SK-N-SH treated with all-trans-retinoic acid at 6 μM for 48 hours (cell line): ENCODE measurements around the gene FAF1.

Experiments used
- ATAC-seq: fragments of 200-7000 bp; cut with Tn5 transposase; 3 replicates; pipeline ENCODE4 v1.9.1; 2020; ENCODE audit warnings: mild to moderate bottlenecking, moderate library complexity
- ARNTL ChIP-seq: fragments of 450-650 bp; formaldehyde crosslinking; IDR thresholded peaks from 2 replicates; pipeline ENCODE4 v1.5.0; 2020; ENCODE audit warnings: low read depth, mild to moderate bottlenecking, moderate library complexity, borderline replicate concordance
- BACH2 ChIP-seq: fragments of 250-450 bp; sonication (Bioruptor Pico); IDR thresholded peaks from 2 replicates; pipeline ENCODE4 v1.9.0; 2021; ENCODE audit warnings: mild to moderate bottlenecking, borderline replicate concordance
- CREB5 ChIP-seq: fragments of 250-450 bp; sonication (Bioruptor Pico); IDR thresholded peaks from 2 replicates; pipeline ENCODE4 v1.5.1; 2020; ENCODE audit warnings: low read depth, mild to moderate bottlenecking, moderate library complexity
- CSDC2 ChIP-seq: fragments of 250-450 bp; sonication (Bioruptor Pico); IDR thresholded peaks from 2 replicates; pipeline ENCODE4 v1.5.0; 2020; ENCODE audit warnings: mild to moderate bottlenecking, moderate library complexity
- ESRRG ChIP-seq: fragments of 250-450 bp; sonication (Bioruptor Pico); IDR thresholded peaks from 2 replicates; pipeline ENCODE4 v1.6.1; 2021; ENCODE audit warnings: mild to moderate bottlenecking
- GLIS3 ChIP-seq: fragments of 250-450 bp; sonication (Bioruptor Pico); IDR thresholded peaks from 2 replicates; pipeline ENCODE4 v1.5.0; 2020; ENCODE audit warnings: mild to moderate bottlenecking, moderate library complexity
- ISL1 ChIP-seq: fragments of 250-450 bp; sonication (Bioruptor Pico); IDR thresholded peaks from 2 replicates; pipeline ENCODE4 v2.1.2; 2022; ENCODE audit warnings: mild to moderate bottlenecking, moderate library complexity
- OSR1 ChIP-seq: fragments of 250-450 bp; sonication (Bioruptor Pico); IDR thresholded peaks from 2 replicates; pipeline ENCODE4 v1.8.0; 2022; ENCODE audit warnings: moderate library complexity, mild to moderate bottlenecking, inconsistent platforms
- PPARA ChIP-seq: fragments of 250-450 bp; sonication (Bioruptor Pico); IDR thresholded peaks from 2 replicates; pipeline ENCODE4 v1.5.0; 2020; ENCODE audit warnings: mild to moderate bottlenecking, borderline replicate concordance
- RARB ChIP-seq: fragments of 250-450 bp; sonication (Bioruptor Pico); IDR thresholded peaks from 2 replicates; pipeline ENCODE4 v1.8.0; 2021; ENCODE audit warnings: mild to moderate bottlenecking, moderate library complexity
- SNAI2 ChIP-seq: fragments of 250-450 bp; sonication (Bioruptor Pico); IDR thresholded peaks from 2 replicates; pipeline ENCODE4 v1.5.0; 2020; ENCODE audit warnings: mild to moderate bottlenecking, moderate library complexity
- TCF4 ChIP-seq: fragments of 250-450 bp; sonication (Bioruptor Pico); IDR thresholded peaks from 2 replicates; pipeline ENCODE4 v1.8.0; 2021; ENCODE audit warnings: mild to moderate bottlenecking, moderate library complexity, borderline replicate concordance
- TOX ChIP-seq: fragments of 250-450 bp; sonication (Bioruptor Pico); IDR thresholded peaks from 2 replicates; pipeline ENCODE4 v1.8.0; 2021; ENCODE audit warnings: mild to moderate bottlenecking, moderate library complexity, borderline replicate concordance
- ZC3H10 ChIP-seq: fragments of 250-450 bp; sonication (Bioruptor Pico); IDR thresholded peaks from 2 replicates; pipeline ENCODE4 v1.5.1; 2021; ENCODE audit warnings: mild to moderate bottlenecking, moderate library complexity
- ZFP30 ChIP-seq: fragments of 450-650 bp; formaldehyde crosslinking; IDR thresholded peaks from 2 replicates; pipeline ENCODE4 v1.5.0; 2022; ENCODE audit warnings: mild to moderate bottlenecking, moderate library complexity
- ZNF565 ChIP-seq: fragments of 450-650 bp; formaldehyde crosslinking; conservative IDR thresholded peaks from 2 replicates; pipeline ENCODE4 v1.5.0; 2020; ENCODE audit warnings: low read depth, mild to moderate bottlenecking, moderate library complexity
- ZNF70 ChIP-seq: fragments of 450-650 bp; formaldehyde crosslinking; IDR thresholded peaks from 2 replicates; pipeline ENCODE4 v1.5.0; 2020; ENCODE audit warnings: mild to moderate bottlenecking, moderate library complexity
- ZNF8 ChIP-seq: fragments of 450-650 bp; formaldehyde crosslinking; IDR thresholded peaks from 2 replicates; pipeline ENCODE4 v1.5.0; 2020; ENCODE audit warnings: mild to moderate bottlenecking, moderate library complexity
- TF ChIP-seq, protein P1 (sequence below): fragments of 250-450 bp; sonication (Bioruptor Pico); IDR thresholded peaks from 2 replicates; pipeline ENCODE4 v1.8.0; 2021; ENCODE audit warnings: low read depth, mild to moderate bottlenecking, moderate library complexity, borderline replicate concordance
- TF ChIP-seq, protein P2 (sequence below): fragments of 250-450 bp; sonication (Bioruptor Pico); IDR thresholded peaks from 2 replicates; pipeline ENCODE4 v1.5.0; 2020; ENCODE audit warnings: mild to moderate bottlenecking, moderate library complexity

The FAF1 gene

GRCh38 chr1:50658459-50659076 is 301.5 kb downstream of the FAF1 start:
- ATAC-seq = peak; percentile 80
- TF ChIP-seq ISL1 = 0 out of 2 replicates have a peak, but pooled peaks have one; percentile 11
- TF ChIP-seq RARB (CRISPR knock-in tag) = no peak

DNA sequence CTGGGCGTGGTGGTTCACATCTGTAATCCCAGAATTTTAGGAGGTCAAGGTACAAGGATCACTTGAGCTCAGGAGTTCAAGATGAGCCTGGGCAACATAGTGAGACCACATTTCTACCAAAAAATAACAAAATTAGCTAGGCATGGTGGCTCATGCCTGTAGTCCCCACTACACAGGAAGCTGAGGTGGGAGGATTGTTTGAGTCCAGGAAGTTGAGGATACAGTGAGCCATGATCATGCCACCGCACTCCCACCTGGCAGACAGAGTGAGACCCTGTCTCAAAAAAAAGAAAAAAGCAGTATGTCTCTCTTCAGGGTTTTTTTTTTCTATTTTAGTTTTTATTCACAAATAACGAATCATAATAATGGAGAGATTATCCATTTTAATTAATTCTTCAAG is 303.1 kb downstream of the FAF1 start:
- TF ChIP-seq ARNTL (CRISPR knock-in tag) (no peak), CREB5 (no peak), ZFP30 (no peak), TCF4 (CRISPR knock-in tag) (no peak), ZNF70 (CRISPR knock-in tag) (no peak), PPARA (CRISPR knock-in tag) (no peak), CSDC2 (CRISPR knock-in tag) (no peak), ESRRG (CRISPR knock-in tag) (no peak), ZNF8 (CRISPR knock-in tag) (no peak)
- TF ChIP-seq, protein P1, sequence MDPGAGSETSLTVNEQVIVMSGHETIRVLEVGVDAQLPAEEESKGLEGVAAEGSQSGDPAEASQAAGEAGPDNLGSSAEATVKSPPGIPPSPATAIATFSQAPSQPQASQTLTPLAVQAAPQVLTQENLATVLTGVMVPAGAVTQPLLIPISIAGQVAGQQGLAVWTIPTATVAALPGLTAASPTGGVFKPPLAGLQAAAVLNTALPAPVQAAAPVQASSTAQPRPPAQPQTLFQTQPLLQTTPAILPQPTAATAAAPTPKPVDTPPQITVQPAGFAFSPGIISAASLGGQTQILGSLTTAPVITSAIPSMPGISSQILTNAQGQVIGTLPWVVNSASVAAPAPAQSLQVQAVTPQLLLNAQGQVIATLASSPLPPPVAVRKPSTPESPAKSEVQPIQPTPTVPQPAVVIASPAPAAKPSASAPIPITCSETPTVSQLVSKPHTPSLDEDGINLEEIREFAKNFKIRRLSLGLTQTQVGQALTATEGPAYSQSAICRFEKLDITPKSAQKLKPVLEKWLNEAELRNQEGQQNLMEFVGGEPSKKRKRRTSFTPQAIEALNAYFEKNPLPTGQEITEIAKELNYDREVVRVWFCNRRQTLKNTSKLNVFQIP = no peak
- no peak for ATAC-seq

- TF ChIP-seq, protein P1 = no peak
- TF ChIP-seq PPARA (CRISPR knock-in tag) (no peak), ZC3H10 (no peak), OSR1 (CRISPR knock-in tag) (no peak), ZNF8 (CRISPR knock-in tag) (no peak), ARNTL (CRISPR knock-in tag) (no peak), ESRRG (CRISPR knock-in tag) (no peak), TCF4 (CRISPR knock-in tag) (no peak), CREB5 (no peak), GLIS3 (CRISPR knock-in tag) (no peak), ZNF565 (CRISPR knock-in tag) (no peak), CSDC2 (CRISPR knock-in tag) (no peak), ZNF70 (CRISPR knock-in tag) (no peak), ISL1 (no peak), SNAI2 (CRISPR knock-in tag) (no peak), TOX (CRISPR knock-in tag) (no peak), BACH2 (CRISPR knock-in tag) (no peak)
- TF ChIP-seq, protein P2, sequence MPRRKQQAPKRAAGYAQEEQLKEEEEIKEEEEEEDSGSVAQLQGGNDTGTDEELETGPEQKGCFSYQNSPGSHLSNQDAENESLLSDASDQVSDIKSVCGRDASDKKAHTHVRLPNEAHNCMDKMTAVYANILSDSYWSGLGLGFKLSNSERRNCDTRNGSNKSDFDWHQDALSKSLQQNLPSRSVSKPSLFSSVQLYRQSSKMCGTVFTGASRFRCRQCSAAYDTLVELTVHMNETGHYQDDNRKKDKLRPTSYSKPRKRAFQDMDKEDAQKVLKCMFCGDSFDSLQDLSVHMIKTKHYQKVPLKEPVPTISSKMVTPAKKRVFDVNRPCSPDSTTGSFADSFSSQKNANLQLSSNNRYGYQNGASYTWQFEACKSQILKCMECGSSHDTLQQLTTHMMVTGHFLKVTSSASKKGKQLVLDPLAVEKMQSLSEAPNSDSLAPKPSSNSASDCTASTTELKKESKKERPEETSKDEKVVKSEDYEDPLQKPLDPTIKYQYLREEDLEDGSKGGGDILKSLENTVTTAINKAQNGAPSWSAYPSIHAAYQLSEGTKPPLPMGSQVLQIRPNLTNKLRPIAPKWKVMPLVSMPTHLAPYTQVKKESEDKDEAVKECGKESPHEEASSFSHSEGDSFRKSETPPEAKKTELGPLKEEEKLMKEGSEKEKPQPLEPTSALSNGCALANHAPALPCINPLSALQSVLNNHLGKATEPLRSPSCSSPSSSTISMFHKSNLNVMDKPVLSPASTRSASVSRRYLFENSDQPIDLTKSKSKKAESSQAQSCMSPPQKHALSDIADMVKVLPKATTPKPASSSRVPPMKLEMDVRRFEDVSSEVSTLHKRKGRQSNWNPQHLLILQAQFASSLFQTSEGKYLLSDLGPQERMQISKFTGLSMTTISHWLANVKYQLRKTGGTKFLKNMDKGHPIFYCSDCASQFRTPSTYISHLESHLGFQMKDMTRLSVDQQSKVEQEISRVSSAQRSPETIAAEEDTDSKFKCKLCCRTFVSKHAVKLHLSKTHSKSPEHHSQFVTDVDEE (CRISPR knock-in tag) = no peak
- TF ChIP-seq, all 23 proteins: peak for 0
- no peak for ATAC-seq
These were observed 308.4 kb downstream of the FAF1 start for GRCh38 chr1:50651476-50652263.
